CD14-positive monocyte (primary cell): ENCODE data around the gene ZNF592. TPM values are rescaled to one million over a fixed set of nuclear protein-coding genes. Genes with fewer than 3 reads are reported as not detected.

Source experiments
- DNase-seq, 3 donors: peaks; one replicate each; pipeline ENCODE4 v3.0.0-alpha.2; 2011 to 2022
- H2AFZ ChIP-seq: 2 replicates; pipeline ENCODE4 v1.6.0; 2012; ENCODE audit warnings: mild to moderate bottlenecking, low read depth, low read length, inconsistent platforms; ENCODE audit not compliant: insufficient read depth, poor library complexity, severe bottlenecking
- H3K27ac ChIP-seq, 2 donors: 1 replicate in 1 of 2; 2 replicates in 1 of 2; pipeline ENCODE4 v1.5.1; 2012 to 2013; ENCODE audit warnings: low read length in 2 of 2, control low read depth in 1 of 2, inconsistent platforms in 1 of 2, low read depth in 1 of 2, mild to moderate bottlenecking in 1 of 2
- H3K27me3 ChIP-seq, 2 donors: one replicate each; pipeline versions ENCODE4 v1.6.0 to v1.6.1; 2011 to 2013; ENCODE audit warnings: low read length in 2 of 2; ENCODE audit not compliant: control insufficient read depth in 2 of 2, insufficient read depth in 2 of 2
- H3K36me3 ChIP-seq, 2 donors: replicated peaks in 1 of 2; 1 replicate in 1 of 2; 2 replicates in 1 of 2; pipeline versions ENCODE4 v1.5.1 to v1.6.1; 2012 to 2013; ENCODE audit warnings: low read length in 2 of 2, control low read depth in 1 of 2, inconsistent platforms in 1 of 2, mild to moderate bottlenecking in 1 of 2; ENCODE audit not compliant: insufficient read depth in 2 of 2, control insufficient read depth in 1 of 2
- H3K4me1 ChIP-seq, 2 donors: 1 replicate in 1 of 2; 2 replicates in 1 of 2; pipeline versions ENCODE4 v1.5.1 to v1.6.1; 2012 to 2013; ENCODE audit warnings: low read length in 2 of 2, control low read depth in 1 of 2, inconsistent platforms in 1 of 2, mild to moderate bottlenecking in 1 of 2, moderate library complexity in 1 of 2; ENCODE audit not compliant: insufficient read depth in 2 of 2, control insufficient read depth in 1 of 2
- H3K4me2 ChIP-seq: replicated peaks from 2 replicates; pipeline ENCODE3; 2012; ENCODE audit warnings: low read length, moderate library complexity, mild to moderate bottlenecking; ENCODE audit not compliant: poor library complexity, severe bottlenecking; ENCODE audit errors: extremely low read depth
- H3K4me3 ChIP-seq, 3 experiments: fragments of 200-600 bp in 1 of 3; sonication (generic) in 1 of 3; replicated peaks in 1 of 3; 1 replicate in 2 of 3; 2 replicates in 1 of 3; pipeline ENCODE4 v1.5.1; 2011 to 2013; ENCODE audit warnings: low read length in 3 of 3, mild to moderate bottlenecking in 3 of 3, control low read depth in 2 of 3, low read depth in 2 of 3, inconsistent platforms in 1 of 3, moderate library complexity in 1 of 3
- H3K79me2 ChIP-seq: 2 replicates; pipeline ENCODE4 v1.6.0; 2012; ENCODE audit warnings: mild to moderate bottlenecking, control low read depth, inconsistent platforms, low read length, moderate library complexity; ENCODE audit not compliant: insufficient read depth
- H3K9ac ChIP-seq: 2 replicates; pipeline ENCODE4 v1.6.0; 2017; ENCODE audit warnings: low read length, mild to moderate bottlenecking; ENCODE audit not compliant: insufficient read depth, poor library complexity, severe bottlenecking
- H3K9me3 ChIP-seq, 2 donors: replicated peaks in 1 of 2; 1 replicate in 1 of 2; 2 replicates in 1 of 2; pipeline versions ENCODE4 v1.5.1 to v1.6.1; 2012 to 2013; ENCODE audit warnings: low read length in 2 of 2, control low read depth in 1 of 2; ENCODE audit not compliant: control insufficient read depth in 1 of 2, insufficient read depth in 1 of 2
- H4K20me1 ChIP-seq: 2 replicates; pipeline ENCODE4 v1.6.0; 2012; ENCODE audit warnings: mild to moderate bottlenecking, low read length, control low read depth, moderate library complexity; ENCODE audit not compliant: insufficient read depth
- H3K27ac Mint-ChIP-seq, 7 donors: one replicate each; pipeline ENCODE4 v1.8.0; 2020; ENCODE audit warnings: mild to moderate bottlenecking in 7 of 7, mixed read lengths in 7 of 7, moderate library complexity in 6 of 7, inconsistent platforms in 2 of 7
- H3K27me3 Mint-ChIP-seq, 3 donors: one replicate each; pipeline ENCODE4 v1.8.0; 2021 to 2022; ENCODE audit warnings: low read depth in 3 of 3, mild to moderate bottlenecking in 3 of 3, mixed read lengths in 3 of 3, moderate library complexity in 3 of 3, inconsistent platforms in 1 of 3
- H3K36me3 Mint-ChIP-seq, 2 donors: one replicate each; pipeline ENCODE4 v1.8.0; 2020; ENCODE audit warnings: mixed read lengths in 2 of 2, inconsistent platforms in 1 of 2, mild to moderate bottlenecking in 1 of 2
- H3K4me1 Mint-ChIP-seq: one replicate; pipeline ENCODE4 v1.8.0; 2020; ENCODE audit warnings: mild to moderate bottlenecking, mixed read lengths
- H3K4me3 Mint-ChIP-seq, 2 donors: one replicate each; pipeline ENCODE4 v1.8.0; 2020; ENCODE audit warnings: mild to moderate bottlenecking in 2 of 2, mixed read lengths in 2 of 2, moderate library complexity in 1 of 2
- H3K9me3 Mint-ChIP-seq, 7 donors: one replicate each; pipeline ENCODE4 v1.8.0; 2020 to 2022; ENCODE audit warnings: mixed read lengths in 7 of 7, mild to moderate bottlenecking in 6 of 7, moderate library complexity in 6 of 7, inconsistent platforms in 2 of 7
- CTCF ChIP-seq: fragments of 200-600 bp; IDR thresholded peaks from one replicate; pipeline ENCODE4 v1.8.0; 2022; ENCODE audit warnings: antibody characterized with exemption, mild to moderate bottlenecking
- WGBS: methylation state at CpG from one replicate; pipeline ENCODE4 v1.1.5; 2013; ENCODE audit warnings: missing lambda C conversion rate; ENCODE audit not compliant: insufficient coverage; 5-methylcytosine and 5-hydroxymethylcytosine counted together
- intact Hi-C, 2 donors: fragments of 100-400 bp; cut with micrococcal nuclease; formaldehyde crosslinking; loops; one replicate each; pipeline versions ENCODE4 v1.15.0 to v1.15.1; 2023
- polyA plus RNA-seq, 3 donors: library from polyadenylated mRNA; depleted of rRNA in 1 of 3; unstranded in 2 of 3; stranded (reverse) in 1 of 3; fragments of 300-500 nt in 2 of 3; fragments of >200 nt in 1 of 3; fragmentation: Illumina TruSeq in 2 of 3; gene quantifications; 1 replicate in 2 of 3; 2 replicates in 1 of 3; pipeline ENCODE4 v1.2.3, GENCODE V29; 2012 to 2021

Gene ZNF592
- polyA plus RNA-seq, 3 donors, result 2.8 to 43.6 (median 5.0) TPM

- H3K4me1 ChIP-seq, result peaks cover 52 to 67% of the 10 kb centered on the region in 2 donors
- no peak overlapping the region for H2AFZ ChIP-seq
- no peaks in the 10 kb centered on the region for H3K79me2 ChIP-seq
- intact Hi-C loops, result no loop called here
- H3K36me3 Mint-ChIP-seq, result peaks cover 0 to 4% of the 10 kb centered on the region in 2 donors
- no peak for DNase-seq
- no peaks in the 10 kb centered on the region for H3K9me3 ChIP-seq
- H3K36me3 ChIP-seq, result no peaks in the 10 kb centered on the region
- H3K4me3 Mint-ChIP-seq, result no peak overlapping the region
- no peak overlapping the region for H3K4me3 ChIP-seq
- H4K20me1 ChIP-seq, result no peaks in the 10 kb centered on the region
- no peaks in the 10 kb centered on the region for H3K27me3 ChIP-seq
- H3K27ac ChIP-seq, result peak overlapping the region; percentile 85 to 99
- TF ChIP-seq CTCF, result no peak
- peak overlapping the region; percentile 22 for H3K4me2 ChIP-seq
- no peak overlapping the region for H3K9ac ChIP-seq
- H3K27ac Mint-ChIP-seq, result peak overlapping the region; percentile 82 to 99 (median 98)
- peaks cover 0 to 2% (median 0%) of the 10 kb centered on the region in 3 donors for H3K27me3 Mint-ChIP-seq
- H3K4me1 Mint-ChIP-seq, result peaks cover 60% of the 10 kb centered on the region
- peaks cover 0 to 3% (median 2%) of the 10 kb centered on the region in 7 donors for H3K9me3 Mint-ChIP-seq
- 67% methylated on average over 1 of the region's 5 CpGs for WGBS
Observed at GRCh38 chr15:84736375-84736774, 12.0 kb upstream of the ZNF592 start.

GRCh38 chr15:84737005-84737404 is 11.4 kb upstream of the ZNF592 start:
- Histone ChIP-seq H3K9me3 (no peaks in the 10 kb centered on the region), H3K27ac (peak overlapping the region in 1 of 2 donors; percentile 49), H3K4me1 (peaks cover 51 to 60% of the 10 kb centered on the region in 2 donors), H2AFZ (no peak overlapping the region), H3K4me2 (no peak overlapping the region), H3K9ac (no peak overlapping the region), H3K79me2 (no peaks in the 10 kb centered on the region), H4K20me1 (no peaks in the 10 kb centered on the region), H3K4me3 (no peak overlapping the region), H3K27me3 (no peaks in the 10 kb centered on the region), H3K36me3 (no peaks in the 10 kb centered on the region)
- H3K4me1 Mint-ChIP-seq, result peaks cover 56% of the 10 kb centered on the region
- peaks cover 0 to 2% (median 0%) of the 10 kb centered on the region in 3 donors for H3K27me3 Mint-ChIP-seq
- H3K27ac Mint-ChIP-seq, result peak overlapping the region in 5 of 7 donors; percentile 2 to 97 (median 70)
- no peaks in the 10 kb centered on the region for H3K9me3 Mint-ChIP-seq
- no peak for TF ChIP-seq CTCF
- peaks cover 0 to 4% of the 10 kb centered on the region in 2 donors for H3K36me3 Mint-ChIP-seq
- no peak overlapping the region for H3K4me3 Mint-ChIP-seq
- no CpG with 5 or more reads among the region's 2 CpGs for WGBS
- intact Hi-C loops, result no loop called here
- no peak for DNase-seq
